ENCODE results near the gene EME1.

EME1 gene

DNA sequence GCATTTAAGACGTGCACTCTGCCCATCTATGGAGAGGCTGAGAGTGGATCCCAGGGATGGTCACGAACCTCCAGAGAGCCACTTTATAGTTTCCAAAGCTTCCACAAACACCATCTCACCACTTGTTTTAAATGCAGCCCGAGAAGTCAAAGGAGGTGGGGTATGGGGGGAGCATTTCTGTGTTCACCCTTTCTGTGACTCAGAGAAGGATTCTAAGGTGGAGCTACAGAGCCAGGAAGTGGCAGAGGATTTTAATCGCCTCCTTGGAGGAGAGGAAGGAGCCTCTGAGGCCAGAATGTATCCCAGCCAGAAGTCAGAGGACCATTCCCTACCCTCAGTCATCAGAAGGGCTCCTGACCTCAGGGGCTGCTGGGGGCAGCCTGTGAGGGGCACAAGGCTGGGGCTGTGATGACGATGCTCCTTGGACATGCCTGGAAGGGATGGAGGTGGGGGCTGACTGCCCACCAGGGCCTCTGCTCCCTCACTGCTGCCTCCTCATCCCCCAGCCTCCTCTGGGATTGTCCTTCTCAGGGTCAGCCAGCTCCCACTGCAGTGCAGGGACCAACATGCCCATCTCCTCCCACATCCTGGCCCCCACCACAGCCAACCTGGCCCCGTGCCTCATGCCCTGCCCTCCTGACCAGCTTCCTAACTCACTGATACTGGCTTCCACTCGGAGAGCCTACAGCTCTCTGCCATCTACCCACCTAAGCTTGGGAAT is 24.3 kb upstream of the EME1 start:
- DNase-seq, result no peak

DNA sequence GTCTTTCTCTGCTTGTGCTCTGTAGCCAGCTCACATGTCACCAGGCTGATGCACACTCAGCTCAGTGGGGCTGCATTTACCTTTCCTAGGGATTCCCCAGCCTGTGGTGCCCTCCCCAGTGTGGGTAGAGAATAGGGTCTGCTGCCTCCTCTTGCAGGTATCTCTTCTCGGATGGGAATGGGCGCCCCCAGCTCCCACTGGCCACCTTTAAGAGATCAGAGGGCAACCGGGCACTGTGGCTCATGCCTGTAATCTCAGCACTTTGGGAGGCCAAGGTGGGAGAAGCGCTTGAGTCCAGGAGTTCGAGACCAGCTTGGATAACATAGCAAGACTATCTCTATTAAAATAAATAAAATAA is 23.8 kb upstream of the EME1 start:
- DNase-seq, result no peak

DNA sequence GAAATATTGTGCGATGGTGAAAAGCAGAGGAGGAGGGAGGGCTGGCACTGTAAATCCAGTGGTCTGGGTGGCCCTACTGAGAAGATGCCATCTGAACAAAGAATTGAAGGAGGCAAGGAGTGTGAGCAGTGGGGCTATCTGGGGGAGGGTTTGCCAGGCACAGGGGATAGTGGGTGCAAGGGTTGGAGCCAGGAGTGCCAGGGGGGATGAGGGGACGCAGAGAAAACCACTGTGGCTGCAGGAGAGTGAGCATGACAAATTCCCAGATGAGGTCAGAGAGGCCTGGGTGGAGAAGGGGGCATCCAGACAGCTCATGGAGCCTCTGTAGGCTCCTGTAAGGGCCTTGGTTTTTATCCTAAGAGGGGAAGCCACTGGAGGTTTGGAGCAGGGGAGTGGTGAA is 22.3 kb upstream of the EME1 start:
- no peak for DNase-seq

DNA sequence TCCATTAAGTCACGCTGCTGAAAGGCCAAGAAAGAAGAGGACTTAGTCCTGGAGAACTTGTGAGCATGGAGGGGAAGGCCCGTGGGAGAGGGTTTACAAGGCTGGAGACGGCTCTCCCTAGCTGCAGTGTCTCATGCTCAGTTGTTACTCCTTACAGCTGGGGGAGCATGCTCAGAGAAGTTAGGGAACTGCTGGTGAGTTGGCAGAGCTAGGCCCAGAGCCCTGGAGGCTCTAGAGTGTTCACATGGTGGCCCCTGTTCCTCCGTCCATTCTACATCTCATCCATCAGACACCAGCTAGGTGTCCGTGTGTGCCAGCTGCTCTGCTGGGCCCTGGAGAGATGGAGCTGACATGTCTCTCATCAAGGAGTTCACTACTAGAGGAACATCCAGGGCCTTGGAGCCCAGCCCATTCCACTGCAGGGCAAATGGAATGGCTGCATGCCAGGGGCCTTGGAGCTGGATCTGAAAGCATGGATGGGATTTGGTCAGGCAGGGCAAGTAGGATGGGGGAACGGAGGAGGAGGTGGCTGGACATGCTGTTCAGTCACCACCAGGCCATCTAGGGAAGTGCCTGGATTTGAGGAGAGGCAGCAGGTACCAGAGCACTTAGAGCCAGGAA is 20.8 kb upstream of the EME1 start:
- no peak for DNase-seq

DNA sequence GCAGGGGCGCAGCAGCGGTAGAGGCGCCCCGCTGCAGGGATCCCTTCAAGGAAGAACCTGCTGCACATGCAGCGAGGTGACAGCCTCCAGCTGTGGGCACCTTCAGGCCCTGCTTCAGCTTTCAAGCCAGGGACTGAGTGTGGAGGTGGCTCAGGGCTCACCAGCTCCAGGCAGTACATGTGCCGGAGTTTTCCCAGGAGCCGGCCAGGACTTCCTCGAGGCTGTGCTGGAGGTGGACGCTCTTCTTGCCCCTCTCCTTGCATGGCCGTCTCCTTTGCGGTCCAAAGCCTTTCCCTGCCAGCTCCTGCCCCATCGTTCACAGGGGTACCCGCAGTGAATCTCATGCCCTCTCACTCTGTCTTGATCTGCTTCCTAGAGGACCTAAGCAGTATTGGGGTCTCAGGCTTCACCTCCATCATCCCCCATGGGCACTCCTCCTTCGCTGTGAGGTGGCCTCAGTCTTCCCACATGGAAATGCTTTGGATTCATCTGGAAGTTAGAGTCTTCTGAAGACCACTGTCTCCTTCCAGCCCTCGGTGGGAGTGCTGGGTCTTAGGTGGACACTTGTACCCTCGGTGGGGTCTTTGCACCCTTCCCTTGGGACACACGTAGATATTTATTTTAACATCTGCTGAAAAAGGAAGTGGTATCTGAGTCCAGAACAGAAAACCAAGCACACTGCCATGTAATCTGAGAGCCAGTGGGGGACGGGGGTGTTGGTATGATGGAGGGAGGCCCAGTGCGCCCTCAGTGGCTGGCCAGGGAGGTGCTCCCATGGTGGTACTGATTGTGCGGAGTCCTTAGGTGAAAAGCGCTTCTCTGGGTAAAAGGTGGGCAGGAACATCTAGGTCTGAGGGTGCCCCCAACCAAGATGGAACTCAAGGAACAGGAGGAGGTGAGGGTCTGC is 20.1 kb upstream of the EME1 start:
- DNase-seq, result no peak

DNA sequence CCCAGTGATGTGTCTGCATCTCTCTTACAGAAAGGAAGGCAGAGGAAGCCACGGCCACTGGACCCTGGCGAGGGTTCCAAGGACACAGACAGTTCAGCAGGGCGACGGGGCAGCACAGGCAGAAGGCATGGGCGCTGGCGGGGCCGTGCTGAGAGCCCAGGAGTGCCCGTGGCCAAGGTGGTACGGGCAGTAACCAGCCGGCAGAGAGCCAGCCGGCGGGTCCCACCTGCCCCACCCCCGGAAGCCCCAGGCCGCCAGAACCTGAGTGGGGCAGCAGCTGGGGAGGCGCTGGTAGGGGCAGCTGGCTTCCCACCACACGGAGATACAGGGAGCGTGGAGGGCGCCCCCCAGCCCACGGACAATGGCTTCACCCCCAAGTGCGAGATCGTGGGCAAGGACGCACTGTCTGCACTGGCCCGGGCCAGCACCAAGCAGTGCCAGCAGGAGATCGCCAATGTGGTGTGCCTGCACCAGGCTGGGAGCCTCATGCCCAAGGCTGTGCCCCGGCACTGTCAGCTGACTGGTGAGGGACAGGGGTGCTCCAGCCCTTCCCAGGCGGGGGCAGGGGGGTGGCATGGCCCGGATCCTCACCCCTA is 19.3 kb upstream of the EME1 start:
- DNase-seq, result no peak

DNA sequence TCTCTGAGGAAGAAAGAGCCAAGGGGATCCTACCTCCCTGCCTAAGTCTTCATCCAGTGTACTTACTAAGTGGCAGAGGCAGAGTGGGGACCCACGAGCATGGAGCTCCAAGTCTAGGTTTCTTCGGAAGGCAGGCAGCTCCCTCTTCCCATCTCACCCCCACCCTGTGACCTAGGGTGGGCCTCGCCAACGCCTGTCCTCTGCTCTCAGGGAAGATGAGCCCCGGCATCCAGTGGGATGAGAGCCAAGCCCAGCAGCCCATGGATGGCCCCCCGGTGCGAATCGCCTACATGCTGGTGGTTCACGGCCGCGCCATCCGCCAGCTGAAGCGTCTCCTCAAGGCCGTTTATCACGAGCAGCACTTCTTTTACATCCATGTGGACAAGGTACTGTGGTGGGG is 18.8 kb upstream of the EME1 start:
- DNase-seq, result no peak

DNA sequence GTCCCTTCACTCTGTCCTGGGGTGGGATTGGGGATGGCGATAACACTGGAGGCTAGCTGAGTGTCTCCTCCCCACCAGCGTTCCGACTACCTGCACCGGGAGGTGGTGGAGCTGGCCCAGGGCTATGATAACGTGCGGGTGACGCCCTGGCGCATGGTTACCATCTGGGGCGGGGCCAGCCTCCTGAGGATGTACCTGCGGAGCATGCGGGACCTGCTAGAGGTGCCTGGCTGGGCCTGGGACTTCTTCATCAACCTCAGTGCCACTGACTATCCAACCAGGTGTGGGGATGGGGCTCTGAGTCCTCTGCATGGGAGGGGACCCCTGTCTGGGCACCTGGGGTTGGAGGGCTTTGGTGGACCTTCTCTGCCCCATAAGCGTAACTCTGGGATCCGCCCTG is 18.3 kb upstream of the EME1 start:
- DNase-seq, result no peak

DNA sequence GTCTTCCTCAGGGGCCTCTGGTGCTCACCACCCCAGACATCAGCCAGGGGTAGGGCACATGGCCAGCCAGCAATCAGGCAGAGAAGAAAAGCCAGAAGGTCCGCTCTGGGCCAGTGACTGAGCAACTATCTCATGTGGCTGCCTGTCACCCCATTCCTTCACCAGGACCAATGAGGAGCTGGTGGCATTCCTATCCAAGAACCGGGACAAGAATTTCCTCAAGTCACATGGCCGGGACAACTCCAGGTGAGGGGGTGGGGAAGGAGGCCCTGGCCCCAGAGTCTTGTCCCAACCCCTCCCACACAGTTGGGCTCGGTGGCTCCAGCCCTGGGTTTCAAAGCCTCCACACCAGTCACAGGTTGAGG is 17.7 kb upstream of the EME1 start:
- DNase-seq, result no peak

DNA sequence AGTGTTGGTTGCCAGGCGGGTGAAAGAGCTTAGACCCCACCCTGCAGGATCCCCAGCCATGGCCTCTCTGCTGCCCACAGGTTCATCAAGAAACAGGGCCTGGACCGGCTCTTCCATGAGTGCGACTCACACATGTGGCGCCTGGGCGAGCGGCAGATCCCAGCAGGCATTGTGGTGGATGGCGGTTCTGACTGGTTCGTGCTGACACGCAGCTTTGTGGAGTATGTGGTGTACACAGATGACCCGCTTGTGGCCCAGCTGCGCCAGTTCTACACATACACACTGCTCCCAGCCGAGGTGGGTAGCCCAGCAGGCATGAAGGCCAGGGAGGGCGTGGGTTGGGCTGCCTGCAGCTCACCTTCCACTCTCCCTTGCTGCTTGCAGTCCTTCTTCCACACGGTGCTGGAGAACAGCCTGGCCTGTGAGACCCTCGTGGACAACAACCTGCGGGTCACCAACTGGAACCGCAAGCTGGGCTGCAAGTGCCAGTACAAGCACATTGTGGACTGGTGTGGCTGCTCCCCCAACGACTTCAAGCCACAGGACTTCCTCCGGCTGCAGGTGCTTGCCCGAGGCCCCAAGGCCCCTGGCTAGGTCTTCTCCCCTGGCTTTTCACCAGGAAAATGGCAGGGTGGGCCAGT is 17.2 kb upstream of the EME1 start:
- no peak for DNase-seq

DNA sequence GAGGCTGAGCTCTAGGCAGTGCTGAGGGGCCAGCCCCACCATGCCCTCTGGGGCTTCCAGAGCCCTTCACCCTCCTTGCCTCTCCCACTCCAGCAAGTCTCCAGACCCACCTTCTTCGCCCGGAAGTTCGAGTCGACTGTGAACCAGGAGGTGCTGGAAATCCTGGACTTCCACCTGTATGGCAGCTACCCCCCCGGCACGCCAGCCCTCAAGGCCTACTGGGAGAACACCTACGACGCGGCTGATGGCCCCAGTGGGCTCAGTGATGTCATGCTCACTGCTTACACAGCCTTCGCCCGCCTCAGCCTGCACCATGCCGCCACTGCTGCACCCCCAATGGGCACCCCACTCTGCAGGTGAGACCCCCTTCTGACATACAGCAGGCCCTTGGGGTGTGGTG is 16.6 kb upstream of the EME1 start:
- no peak for DNase-seq

DNA sequence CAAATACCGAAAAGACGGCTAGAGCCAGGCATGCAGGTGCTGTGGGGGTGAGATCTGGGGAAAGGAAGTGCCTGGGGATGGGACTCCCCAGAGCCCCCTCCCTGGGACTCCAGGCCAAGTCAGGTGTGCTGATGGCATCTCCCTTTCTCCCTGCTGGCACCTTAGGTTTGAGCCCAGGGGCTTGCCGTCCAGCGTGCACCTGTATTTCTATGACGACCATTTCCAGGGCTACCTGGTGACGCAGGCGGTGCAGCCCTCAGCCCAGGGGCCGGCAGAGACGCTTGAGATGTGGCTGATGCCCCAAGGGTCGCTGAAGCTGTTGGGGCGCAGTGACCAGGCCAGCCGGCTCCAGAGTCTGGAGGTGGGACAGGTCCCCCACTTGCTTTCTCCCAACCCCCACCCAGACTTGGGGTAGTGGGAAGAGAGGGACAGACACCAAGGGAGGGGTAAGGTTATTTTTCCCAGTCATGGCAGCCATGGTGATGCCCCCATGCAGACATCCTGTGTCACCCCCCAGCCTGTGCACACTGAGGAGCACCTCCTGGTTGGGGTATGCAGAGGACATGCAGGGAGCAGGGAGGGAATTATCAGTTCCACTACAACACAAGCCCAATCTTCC is 16.0 kb upstream of the EME1 start:
- DNase-seq, result no peak

DNA sequence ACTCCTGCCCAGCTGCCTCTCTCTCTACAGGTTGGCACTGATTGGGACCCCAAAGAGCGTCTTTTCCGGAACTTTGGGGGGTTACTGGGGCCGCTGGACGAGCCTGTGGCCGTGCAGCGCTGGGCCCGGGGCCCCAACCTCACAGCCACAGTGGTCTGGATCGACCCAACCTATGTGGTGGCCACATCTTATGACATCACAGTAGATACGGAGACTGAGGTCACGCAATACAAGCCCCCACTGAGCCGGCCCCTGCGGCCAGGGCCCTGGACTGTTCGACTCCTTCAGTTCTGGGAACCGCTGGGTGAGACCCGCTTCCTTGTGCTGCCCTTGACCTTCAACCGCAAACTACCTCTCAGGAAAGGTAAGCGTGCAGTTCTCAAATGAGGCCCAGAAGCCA is 14.9 kb upstream of the EME1 start:
- DNase-seq, result no peak

DNA sequence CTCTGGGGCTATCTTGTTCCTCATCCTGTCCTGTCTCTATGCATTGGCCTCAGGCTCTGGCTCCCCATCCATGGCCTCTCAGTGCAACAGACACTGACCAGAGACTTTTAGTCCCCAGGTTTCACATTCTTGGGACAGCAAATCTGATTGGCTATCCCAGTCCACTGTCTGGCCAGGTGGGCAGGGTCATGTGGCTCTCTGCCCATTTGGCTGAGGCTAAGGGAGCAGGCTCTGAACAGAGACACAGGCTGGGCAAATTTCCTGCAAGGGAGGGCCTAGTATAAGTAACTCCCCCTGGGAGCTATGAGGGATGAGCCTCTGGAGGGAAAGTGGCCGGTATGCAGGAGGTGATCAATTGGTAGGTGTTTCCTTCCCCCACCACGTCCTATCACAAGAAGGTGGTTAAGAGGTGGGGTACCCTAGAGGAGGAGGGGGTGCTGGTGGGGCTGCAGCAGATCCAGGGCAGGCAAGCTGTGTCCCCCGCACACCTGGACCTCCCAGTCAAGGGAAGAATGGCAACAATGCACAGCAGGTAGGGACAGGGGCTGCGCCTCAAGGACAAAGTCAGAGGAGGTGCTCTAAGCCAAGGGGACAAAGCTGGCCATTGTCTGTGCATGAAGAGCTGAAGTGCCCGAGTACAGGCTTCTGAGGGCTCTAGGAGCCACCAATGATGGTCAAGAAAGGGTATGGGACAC is 13.9 kb upstream of the EME1 start:
- no peak for DNase-seq

DNA sequence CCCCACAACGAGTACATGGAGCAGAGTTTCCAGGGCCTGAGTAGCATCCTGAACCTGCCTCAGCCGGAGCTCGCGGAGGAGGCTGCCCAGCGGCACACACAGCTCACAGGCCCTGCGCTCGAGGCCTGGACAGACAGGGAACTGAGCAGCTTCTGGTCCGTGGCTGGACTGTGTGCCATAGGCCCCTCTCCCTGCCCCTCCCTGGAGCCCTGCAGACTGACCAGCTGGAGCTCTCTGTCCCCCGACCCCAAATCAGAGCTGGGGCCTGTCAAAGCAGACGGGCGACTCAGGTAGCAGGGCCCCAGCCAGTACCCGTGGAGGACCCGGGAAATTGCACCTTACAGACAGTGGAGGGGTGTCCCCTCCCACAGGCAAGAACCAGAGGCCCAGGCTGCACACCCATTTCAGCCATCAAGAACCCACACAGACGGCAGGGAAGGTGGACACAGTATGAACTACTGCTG is 13.0 kb upstream of the EME1 start:
- DNase-seq, result no peak

DNA sequence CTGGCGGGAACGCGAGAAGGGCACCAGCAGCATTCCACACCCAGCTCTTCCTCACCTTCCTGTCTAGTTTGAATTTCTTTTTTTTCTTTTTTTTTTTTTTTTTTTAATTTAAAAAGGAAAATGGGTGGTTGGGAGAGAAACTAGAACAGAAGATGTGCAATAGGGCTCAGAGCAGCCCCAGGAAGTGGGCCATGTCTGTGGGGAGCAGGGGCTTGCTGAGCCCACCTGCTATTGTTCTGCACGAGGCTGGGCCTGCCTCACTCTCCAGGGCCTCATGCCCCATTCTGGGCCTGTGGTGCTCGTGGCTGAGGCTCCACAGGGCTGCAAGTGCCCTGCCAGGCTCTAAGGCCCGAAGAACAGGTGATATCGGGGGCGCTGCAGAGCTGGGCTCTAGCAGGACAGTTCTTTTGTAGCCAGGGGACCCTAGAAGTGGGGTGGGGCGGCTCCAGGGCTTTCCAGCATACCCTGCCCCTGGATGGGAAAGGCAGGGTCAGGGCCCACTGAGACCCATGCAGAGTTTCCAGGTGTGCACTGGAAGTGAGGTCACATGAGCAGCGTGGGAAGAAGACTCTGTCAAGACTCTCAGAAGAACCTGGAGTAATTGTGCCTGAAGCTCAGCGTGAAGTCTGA is 12.4 kb upstream of the EME1 start:
- DNase-seq, result no peak

DNA sequence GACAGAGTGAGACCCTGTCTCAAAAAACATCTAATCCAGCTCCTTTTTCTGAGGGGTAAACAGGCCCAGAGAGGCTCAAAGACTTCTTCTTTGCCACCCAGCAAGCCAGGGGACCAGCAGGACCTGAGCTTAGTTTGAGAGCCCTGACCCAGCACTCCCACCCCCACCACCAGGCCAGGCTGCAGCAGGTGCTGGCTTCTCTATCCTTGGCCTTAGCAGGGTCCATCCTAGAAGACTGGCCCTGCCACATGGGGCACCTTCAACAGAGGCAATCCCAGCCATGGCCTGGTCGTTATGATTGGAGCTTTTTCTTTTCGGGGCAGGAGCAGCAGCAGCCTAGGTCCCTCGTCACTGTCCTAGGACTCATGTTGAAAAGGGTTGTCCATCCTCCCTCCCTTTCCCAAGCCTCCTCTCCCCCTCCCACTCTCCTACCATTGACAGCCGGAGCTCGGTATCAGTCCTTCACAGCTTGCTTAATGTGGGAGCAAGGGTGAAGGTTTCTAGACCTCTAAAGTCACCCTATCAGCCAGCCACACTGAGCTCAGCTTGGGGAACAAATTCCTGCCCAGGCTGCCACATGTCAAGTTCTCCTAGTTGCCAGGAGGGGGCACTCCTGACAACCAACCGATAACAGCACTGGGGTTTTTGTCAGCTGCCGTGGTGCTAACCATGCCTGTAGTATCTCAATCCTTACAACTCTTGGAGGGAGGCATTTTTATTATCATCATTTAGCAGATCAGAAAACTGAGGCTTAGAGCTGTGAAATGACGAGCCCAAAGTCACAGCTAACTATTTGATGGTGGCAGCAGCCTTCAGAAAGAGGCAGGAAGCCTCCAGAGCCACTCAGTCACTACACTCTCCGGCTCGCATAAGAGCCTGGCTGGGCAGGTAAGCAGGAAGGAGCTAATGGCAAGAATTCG is 11.2 kb upstream of the EME1 start:
- peak; percentile 90 for DNase-seq

DNA sequence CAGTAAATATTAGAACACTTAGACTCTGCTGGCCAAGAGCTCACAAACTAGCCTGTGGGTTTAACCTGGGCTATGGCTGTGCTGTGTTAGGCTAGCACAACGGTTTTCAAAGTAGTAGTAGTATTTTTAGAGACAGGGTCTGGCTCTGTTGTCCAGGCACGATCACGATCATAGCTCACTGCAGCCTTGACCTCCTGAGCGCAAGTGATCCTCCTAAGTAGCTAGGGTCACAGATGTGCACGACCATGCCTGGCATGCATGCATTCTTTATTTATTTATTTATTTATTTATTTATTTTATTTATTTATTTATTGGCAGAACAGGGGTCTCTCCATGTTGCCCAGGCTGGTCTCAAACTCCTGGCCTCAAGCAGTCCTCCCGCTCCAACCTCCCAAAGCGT is 10.4 kb upstream of the EME1 start:
- no peak for DNase-seq

DNA sequence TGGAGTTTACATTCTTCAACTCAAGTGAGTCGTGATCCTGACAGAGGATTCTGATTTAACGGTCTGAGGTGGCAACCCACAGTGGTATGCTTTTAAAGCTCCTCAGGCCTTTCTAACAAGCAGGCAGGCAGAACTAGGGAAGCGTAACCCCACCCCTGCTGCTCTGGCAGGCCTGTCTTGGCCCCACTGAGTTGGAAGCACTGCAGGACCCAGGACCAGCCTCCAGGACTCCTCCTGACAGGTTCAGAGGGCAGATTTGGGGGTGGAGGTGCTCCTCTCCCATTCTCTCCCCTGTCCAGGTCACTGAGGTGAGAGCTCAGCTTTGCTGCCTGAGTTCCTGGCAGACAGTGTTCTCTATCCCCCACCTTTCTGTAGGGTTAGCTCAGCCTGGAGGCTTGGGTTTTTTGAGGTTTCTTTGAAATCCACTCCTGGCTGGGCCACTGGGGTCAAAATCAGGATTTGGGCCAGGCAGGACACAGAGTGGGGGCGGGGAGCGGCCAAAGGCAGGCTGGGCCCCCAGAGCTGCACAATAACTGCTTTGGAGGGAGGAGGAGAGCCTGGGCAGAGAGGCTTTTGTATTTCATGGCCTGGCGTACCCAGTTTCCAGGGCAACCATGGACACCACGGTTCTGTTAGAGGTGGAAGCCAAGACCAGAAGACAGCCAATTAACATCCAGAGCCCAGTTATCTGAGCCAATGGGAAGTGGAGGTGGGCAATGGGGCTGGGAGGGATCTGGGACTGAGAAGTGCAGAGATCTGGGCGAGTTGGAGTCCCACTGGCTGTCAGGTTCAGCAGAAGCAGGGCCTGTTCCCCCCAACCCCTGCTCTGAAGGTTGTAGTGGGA is 9.6 kb upstream of the EME1 start:
- no peak for DNase-seq

All from OCI-M1 (cell line).